ENCODE data around the gene PTPRB.

PTPRB gene

DNA sequence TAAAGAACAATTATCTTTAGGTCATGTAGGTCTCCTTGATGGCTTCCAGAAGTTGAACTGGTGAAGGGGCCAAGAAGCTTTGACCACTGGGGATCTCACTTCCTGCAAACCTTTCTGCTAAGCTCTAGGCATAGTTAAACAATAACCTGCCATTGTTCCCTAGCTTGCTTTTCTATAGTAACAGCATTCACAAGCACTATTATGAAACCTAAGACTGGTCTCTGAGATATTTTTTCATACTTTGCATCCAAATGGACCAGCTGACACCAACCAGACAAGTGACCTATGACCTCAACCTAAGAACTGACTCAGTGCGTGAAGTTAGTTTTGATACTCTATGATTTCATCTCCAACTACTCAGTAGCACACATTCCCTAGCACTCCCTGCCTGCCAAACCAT lies 129.1 kb downstream of the PTPRB start:
- TF ChIP-seq TEAD4 (IDR thresholded peaks at IDR 0.05), result no peak
- TF ChIP-seq CEBPB (IDR thresholded peaks at IDR 0.05), result no peak
- TF ChIP-seq, protein P1, sequence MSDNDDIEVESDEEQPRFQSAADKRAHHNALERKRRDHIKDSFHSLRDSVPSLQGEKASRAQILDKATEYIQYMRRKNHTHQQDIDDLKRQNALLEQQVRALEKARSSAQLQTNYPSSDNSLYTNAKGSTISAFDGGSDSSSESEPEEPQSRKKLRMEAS (IDR thresholded peaks at IDR 0.05), result no peak
- TF ChIP-seq ZBTB7A (IDR thresholded peaks at IDR 0.05; ENCODE audit: low read depth), result no peak
- no peak for TF ChIP-seq CREB1 (IDR thresholded peaks at IDR 0.05; ENCODE audit: low read depth)
- TF ChIP-seq, protein P2, sequence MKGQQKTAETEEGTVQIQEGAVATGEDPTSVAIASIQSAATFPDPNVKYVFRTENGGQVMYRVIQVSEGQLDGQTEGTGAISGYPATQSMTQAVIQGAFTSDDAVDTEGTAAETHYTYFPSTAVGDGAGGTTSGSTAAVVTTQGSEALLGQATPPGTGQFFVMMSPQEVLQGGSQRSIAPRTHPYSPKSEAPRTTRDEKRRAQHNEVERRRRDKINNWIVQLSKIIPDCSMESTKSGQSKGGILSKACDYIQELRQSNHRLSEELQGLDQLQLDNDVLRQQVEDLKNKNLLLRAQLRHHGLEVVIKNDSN (IDR thresholded peaks at IDR 0.05), result no peak
- TF ChIP-seq EP300 (IDR thresholded peaks at IDR 0.05; ENCODE audit: borderline replicate concordance), result no peak
- TF ChIP-seq TAF1 (IDR thresholded peaks at IDR 0.05; ENCODE audit: low read depth), result no peak
- TF ChIP-seq TCF12 (IDR thresholded peaks at IDR 0.05; ENCODE audit: low read depth), result no peak
- TF ChIP-seq RAD21 (IDR thresholded peaks at IDR 0.05; ENCODE audit: low read depth), result no peak
- TF ChIP-seq, protein P3, sequence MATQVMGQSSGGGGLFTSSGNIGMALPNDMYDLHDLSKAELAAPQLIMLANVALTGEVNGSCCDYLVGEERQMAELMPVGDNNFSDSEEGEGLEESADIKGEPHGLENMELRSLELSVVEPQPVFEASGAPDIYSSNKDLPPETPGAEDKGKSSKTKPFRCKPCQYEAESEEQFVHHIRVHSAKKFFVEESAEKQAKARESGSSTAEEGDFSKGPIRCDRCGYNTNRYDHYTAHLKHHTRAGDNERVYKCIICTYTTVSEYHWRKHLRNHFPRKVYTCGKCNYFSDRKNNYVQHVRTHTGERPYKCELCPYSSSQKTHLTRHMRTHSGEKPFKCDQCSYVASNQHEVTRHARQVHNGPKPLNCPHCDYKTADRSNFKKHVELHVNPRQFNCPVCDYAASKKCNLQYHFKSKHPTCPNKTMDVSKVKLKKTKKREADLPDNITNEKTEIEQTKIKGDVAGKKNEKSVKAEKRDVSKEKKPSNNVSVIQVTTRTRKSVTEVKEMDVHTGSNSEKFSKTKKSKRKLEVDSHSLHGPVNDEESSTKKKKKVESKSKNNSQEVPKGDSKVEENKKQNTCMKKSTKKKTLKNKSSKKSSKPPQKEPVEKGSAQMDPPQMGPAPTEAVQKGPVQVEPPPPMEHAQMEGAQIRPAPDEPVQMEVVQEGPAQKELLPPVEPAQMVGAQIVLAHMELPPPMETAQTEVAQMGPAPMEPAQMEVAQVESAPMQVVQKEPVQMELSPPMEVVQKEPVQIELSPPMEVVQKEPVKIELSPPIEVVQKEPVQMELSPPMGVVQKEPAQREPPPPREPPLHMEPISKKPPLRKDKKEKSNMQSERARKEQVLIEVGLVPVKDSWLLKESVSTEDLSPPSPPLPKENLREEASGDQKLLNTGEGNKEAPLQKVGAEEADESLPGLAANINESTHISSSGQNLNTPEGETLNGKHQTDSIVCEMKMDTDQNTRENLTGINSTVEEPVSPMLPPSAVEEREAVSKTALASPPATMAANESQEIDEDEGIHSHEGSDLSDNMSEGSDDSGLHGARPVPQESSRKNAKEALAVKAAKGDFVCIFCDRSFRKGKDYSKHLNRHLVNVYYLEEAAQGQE (IDR thresholded peaks at IDR 0.05; ENCODE audit: low read depth), result no peak
- no peak for TF ChIP-seq YY1 (IDR thresholded peaks at IDR 0.05; ENCODE audit: low read depth)
- TF ChIP-seq NFIC (IDR thresholded peaks at IDR 0.05), result no peak
- TF ChIP-seq FOXM1 (IDR thresholded peaks at IDR 0.05; ENCODE audit: borderline replicate concordance, low read depth), result no peak
- no peak for TF ChIP-seq EGR1 (IDR thresholded peaks at IDR 0.05)

DNA sequence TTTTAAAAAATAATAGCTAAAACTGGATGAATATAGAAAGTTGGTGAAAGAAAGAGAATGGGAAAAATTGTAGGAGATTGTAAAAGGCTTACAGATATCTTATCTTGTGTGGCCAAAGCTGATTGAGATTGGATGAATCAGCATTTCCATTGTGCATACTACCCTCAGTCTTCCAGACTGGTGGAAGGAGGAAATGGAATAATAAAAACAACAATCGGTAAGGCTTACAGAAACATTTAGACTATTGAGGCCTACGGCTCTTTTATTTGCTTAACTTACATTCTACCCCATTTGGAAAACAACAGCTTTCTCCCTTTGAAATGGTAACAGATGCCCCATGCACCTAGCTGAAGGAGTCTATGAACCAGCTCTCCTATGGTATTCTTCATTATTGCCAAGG lies 129.8 kb downstream of the PTPRB start:
- TF ChIP-seq RAD21 (IDR thresholded peaks at IDR 0.05; ENCODE audit: low read depth) (no peak), EGR1 (IDR thresholded peaks at IDR 0.05) (no peak), TEAD4 (IDR thresholded peaks at IDR 0.05) (no peak), TAF1 (IDR thresholded peaks at IDR 0.05; ENCODE audit: low read depth) (no peak), YY1 (IDR thresholded peaks at IDR 0.05; ENCODE audit: low read depth) (no peak), EP300 (IDR thresholded peaks at IDR 0.05; ENCODE audit: borderline replicate concordance) (no peak), CEBPB (IDR thresholded peaks at IDR 0.05) (no peak), TCF12 (IDR thresholded peaks at IDR 0.05; ENCODE audit: low read depth) (no peak), NFIC (IDR thresholded peaks at IDR 0.05) (no peak), FOXM1 (IDR thresholded peaks at IDR 0.05; ENCODE audit: borderline replicate concordance, low read depth) (no peak), ZBTB7A (IDR thresholded peaks at IDR 0.05; ENCODE audit: low read depth) (no peak)
- TF ChIP-seq, protein P1 (IDR thresholded peaks at IDR 0.05), result no peak
- TF ChIP-seq, protein P3 (IDR thresholded peaks at IDR 0.05; ENCODE audit: low read depth), result no peak
- TF ChIP-seq, protein P2 (IDR thresholded peaks at IDR 0.05), result no peak

DNA sequence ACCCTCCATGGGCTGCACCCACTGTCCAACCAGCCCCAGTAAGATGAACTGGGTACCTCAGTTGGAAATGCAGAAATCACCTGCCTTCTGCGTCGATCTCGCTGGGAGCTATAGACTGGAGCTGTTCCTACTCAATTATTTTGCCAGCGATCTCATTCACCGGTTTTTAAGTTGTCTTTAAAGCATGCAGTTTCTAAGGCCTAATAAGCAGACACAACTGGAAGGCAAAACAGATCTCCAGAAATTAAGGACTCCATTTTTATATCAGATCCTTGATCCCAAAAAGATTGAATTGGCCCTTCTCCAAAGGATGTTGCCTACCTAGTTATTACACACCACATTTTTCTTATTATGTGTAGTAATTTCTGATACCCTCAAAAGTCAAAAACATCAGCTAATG lies 139.7 kb downstream of the PTPRB start:
- TF ChIP-seq, protein P3 (IDR thresholded peaks at IDR 0.05; ENCODE audit: low read depth), result no peak
- TF ChIP-seq YY1 (IDR thresholded peaks at IDR 0.05; ENCODE audit: low read depth) (no peak), TEAD4 (IDR thresholded peaks at IDR 0.05) (no peak), EP300 (IDR thresholded peaks at IDR 0.05; ENCODE audit: borderline replicate concordance) (no peak), NFIC (IDR thresholded peaks at IDR 0.05) (no peak), TAF1 (IDR thresholded peaks at IDR 0.05; ENCODE audit: low read depth) (no peak), EGR1 (IDR thresholded peaks at IDR 0.05) (no peak), CREB1 (IDR thresholded peaks at IDR 0.05; ENCODE audit: low read depth) (no peak), ZBTB7A (IDR thresholded peaks at IDR 0.05; ENCODE audit: low read depth) (no peak), TCF12 (IDR thresholded peaks at IDR 0.05; ENCODE audit: low read depth) (no peak), CEBPB (IDR thresholded peaks at IDR 0.05) (no peak), FOXM1 (IDR thresholded peaks at IDR 0.05; ENCODE audit: borderline replicate concordance, low read depth) (no peak), RAD21 (IDR thresholded peaks at IDR 0.05; ENCODE audit: low read depth) (no peak)
- TF ChIP-seq, protein P2 (IDR thresholded peaks at IDR 0.05), result no peak
- TF ChIP-seq, protein P1 (IDR thresholded peaks at IDR 0.05), result no peak
